H1 (cell line): ENCODE results near the gene CDH19. TPM values are rescaled to one million over a fixed set of nuclear protein-coding genes. Genes with fewer than 3 reads are reported as not detected.

Experiments used
- SP1 ChIP-seq: IDR thresholded peaks from 2 replicates; pipeline ENCODE4 v1.6.1; 2011; ENCODE audit warnings: low read depth, low read length
- polyA plus RNA-seq, 7 experiments: library from polyadenylated mRNA; depleted of rRNA in 3 of 7; stranded (reverse) in 5 of 7; unstranded in 2 of 7; fragments of >200 nt in 5 of 7; fragments of 200-250 nt in 2 of 7; gene quantifications; 1 replicate in 5 of 7; 2 replicates in 1 of 7; 4 replicates in 1 of 7; pipeline versions ENCODE4 v1.2.1 to v1.2.3, GENCODE V29; 2011 to 2013; ENCODE audit warnings: missing spikeins in 2 of 7, mixed read lengths in 2 of 7
- total RNA-seq: library from RNA; stranded (reverse); fragmentation: NEBNext Ultra II Directional; extraction: Animal tissue kit (Norgen Biotek cat#: 25700); gene quantifications from 2 replicates; pipeline ENCODE4 v1.2.1, GENCODE V29; 2021

CDH19 gene
- total and polyA plus RNA-seq, 2 of the 8 experiments (the other 6 are each of a cell fraction or from before 2014, with no cell fraction given): not detected

DNA sequence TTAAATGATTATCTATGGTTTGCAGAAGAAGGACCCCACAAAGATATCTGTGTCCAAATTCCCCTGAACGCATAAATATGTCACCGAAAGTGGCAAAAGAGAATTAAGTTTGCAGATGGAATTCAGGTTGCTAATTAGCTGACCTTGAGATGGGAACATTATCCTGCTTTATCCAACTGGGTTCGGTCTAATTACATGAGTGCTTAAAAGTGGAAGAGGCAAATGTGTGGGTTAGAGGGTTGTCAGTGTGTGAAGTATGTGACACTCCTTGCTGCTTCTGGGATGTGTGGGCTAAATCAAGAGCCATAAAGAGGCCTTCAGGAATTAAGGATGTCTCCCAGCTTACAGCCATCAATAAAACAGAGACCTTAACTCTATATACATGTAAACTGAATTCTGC, 53.5 kb downstream of the CDH19 start (continued):
- TF ChIP-seq SP1: no peak
